Measurements from ENCODE around the gene GJA3.

GRCh38 chr13:20126541-20127261 is 34.2 kb downstream of the GJA3 start:
- TF ChIP-seq, protein P1, sequence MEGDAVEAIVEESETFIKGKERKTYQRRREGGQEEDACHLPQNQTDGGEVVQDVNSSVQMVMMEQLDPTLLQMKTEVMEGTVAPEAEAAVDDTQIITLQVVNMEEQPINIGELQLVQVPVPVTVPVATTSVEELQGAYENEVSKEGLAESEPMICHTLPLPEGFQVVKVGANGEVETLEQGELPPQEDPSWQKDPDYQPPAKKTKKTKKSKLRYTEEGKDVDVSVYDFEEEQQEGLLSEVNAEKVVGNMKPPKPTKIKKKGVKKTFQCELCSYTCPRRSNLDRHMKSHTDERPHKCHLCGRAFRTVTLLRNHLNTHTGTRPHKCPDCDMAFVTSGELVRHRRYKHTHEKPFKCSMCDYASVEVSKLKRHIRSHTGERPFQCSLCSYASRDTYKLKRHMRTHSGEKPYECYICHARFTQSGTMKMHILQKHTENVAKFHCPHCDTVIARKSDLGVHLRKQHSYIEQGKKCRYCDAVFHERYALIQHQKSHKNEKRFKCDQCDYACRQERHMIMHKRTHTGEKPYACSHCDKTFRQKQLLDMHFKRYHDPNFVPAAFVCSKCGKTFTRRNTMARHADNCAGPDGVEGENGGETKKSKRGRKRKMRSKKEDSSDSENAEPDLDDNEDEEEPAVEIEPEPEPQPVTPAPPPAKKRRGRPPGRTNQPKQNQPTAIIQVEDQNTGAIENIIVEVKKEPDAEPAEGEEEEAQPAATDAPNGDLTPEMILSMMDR (IDR thresholded peaks at IDR 0.05) = no peak
- no peak for TF ChIP-seq POLR2A (IDR thresholded peaks at IDR 0.05)

Data from ovary (tissue), 3 donors.